Mucosa of descending colon (tissue), 3 donors: ENCODE measurements around the gene RYR3. TPM values are rescaled to one million over a fixed set of nuclear protein-coding genes. Genes with fewer than 3 reads are reported as not detected.

Source experiments
- ATAC-seq: fragments of 200-7000 bp; cut with Tn5 transposase; one replicate; pipeline ENCODE4 v1.9.1; 2020; ENCODE audit warnings: mild to moderate bottlenecking, moderate library complexity
- DNase-seq, 3 donors: peaks; one replicate each; pipeline ENCODE4 v3.0.0-alpha.2; 2020
- H3K36me3 ChIP-seq: fragments of 200-600 bp; one replicate; pipeline ENCODE4 v1.8.0; 2021; ENCODE audit warnings: low read depth, mild to moderate bottlenecking
- H3K4me1 ChIP-seq: fragments of 200-600 bp; one replicate; pipeline ENCODE4 v1.8.0; 2021; ENCODE audit warnings: low read depth, mild to moderate bottlenecking
- H3K4me3 ChIP-seq: fragments of 200-600 bp; one replicate; pipeline ENCODE4 v1.8.0; 2021; ENCODE audit warnings: mild to moderate bottlenecking
- H3K9me3 ChIP-seq: fragments of 200-600 bp; one replicate; pipeline ENCODE4 v1.8.0; 2021; ENCODE audit warnings: mild to moderate bottlenecking
- CTCF ChIP-seq: fragments of 200-600 bp; IDR thresholded peaks from one replicate; pipeline ENCODE4 v1.8.0; 2022; ENCODE audit warnings: antibody characterized with exemption, mild to moderate bottlenecking
- intact Hi-C, 2 donors: fragments of 100-400 bp; cut with DNase I in 1 of 2; cut with micrococcal nuclease in 1 of 2; formaldehyde crosslinking; loops; one replicate each; pipeline versions ENCODE4 v1.11.0 to v1.11.1; 2022; cut with DNase I, micrococcal nuclease
- total RNA-seq, 3 donors: library from RNA; stranded (reverse); fragmentation: NEBNext Ultra II Directional in 2 of 3; extraction: Animal tissue kit (Norgen Biotek cat#: 25700) in 2 of 3; gene quantifications; one replicate each; pipeline versions ENCODE4 v1.2.1 to v1.2.4, GENCODE V29; 2021 to 2023
- donor health status: DM: no; HTN: no; CAD: no; lungs with moderate emphysema.
- donor health status: DM: no; HTN: no; CAD: no.
- donor health status: DM: no; HTN: yes; CAD: no.

Gene RYR3
- total RNA-seq, 3 donors from 2014 or later, result 0.84 to 16.4 (median 1.1) TPM

GRCh38 chr15:33296050-33296449 lies 14.7 kb upstream of the RYR3 start:
- H3K4me1 ChIP-seq, result no peaks in the 10 kb centered on the region
- ATAC-seq, result no peak
- no peaks in the 10 kb centered on the region for H3K36me3 ChIP-seq
- no peak for TF ChIP-seq CTCF
- intact Hi-C loops, result no loop called here
- H3K4me3 ChIP-seq, result no peak overlapping the region
- no peaks in the 10 kb centered on the region for H3K9me3 ChIP-seq
- no peak for DNase-seq

- no peaks in the 10 kb centered on the region for H3K4me1 ChIP-seq
- DNase-seq (no peak), ATAC-seq (no peak)
- TF ChIP-seq CTCF, result no peak
- no peaks in the 10 kb centered on the region for H3K9me3 ChIP-seq
- no peak overlapping the region for H3K4me3 ChIP-seq
- intact Hi-C loops, result no loop called here
- no peaks in the 10 kb centered on the region for H3K36me3 ChIP-seq
These were observed 13.9 kb upstream of the RYR3 start for GRCh38 chr15:33296856-33297255.

- Histone ChIP-seq H3K36me3 (no peaks in the 10 kb centered on the region), H3K4me3 (no peak overlapping the region), H3K9me3 (no peaks in the 10 kb centered on the region), H3K4me1 (no peaks in the 10 kb centered on the region)
- no peak for TF ChIP-seq CTCF
- ATAC-seq, result no peak
- intact Hi-C loops, result no loop called here
- no peak for DNase-seq
These were observed 12.1 kb upstream of the RYR3 start for GRCh38 chr15:33298631-33299030.

- Histone ChIP-seq H3K9me3 (no peaks in the 10 kb centered on the region), H3K4me1 (no peaks in the 10 kb centered on the region), H3K4me3 (no peak overlapping the region), H3K36me3 (no peaks in the 10 kb centered on the region)
- no peak for DNase-seq
- no peak for TF ChIP-seq CTCF
- ATAC-seq, result no peak
- intact Hi-C loops, result no loop called here
These were observed 5.8 kb upstream of the RYR3 start for GRCh38 chr15:33304924-33305323.

- no peak for TF ChIP-seq CTCF
- no peak overlapping the region for H3K4me3 ChIP-seq
- DNase-seq (peak in 1 of 3 donors; percentile 14), ATAC-seq (peak; percentile 11)
- H3K4me1 ChIP-seq, result no peaks in the 10 kb centered on the region
- H3K9me3 ChIP-seq, result no peaks in the 10 kb centered on the region
- no peaks in the 10 kb centered on the region for H3K36me3 ChIP-seq
- intact Hi-C loops, result no loop called here
These were observed 1.0 kb upstream of the RYR3 start for GRCh38 chr15:33309602-33310276.
